GM20431 (cell line): Measurements from ENCODE around the gene UNC79.

Experiments used
- in situ Hi-C: fragments of 300-500 bp; cut with MseI, MboI; formaldehyde crosslinking; loops from one replicate; pipeline ENCODE4 v1.15.0; 2020; ENCODE audit warnings: low sequenced_read_pairs; ENCODE audit not compliant: unreplicated experiment

UNC79 gene

GRCh38 chr14:93742761-93743160 is 312.0 kb downstream of the UNC79 start:
- in situ Hi-C loops = no loop called here

- in situ Hi-C loops = no loop called here
Observed at GRCh38 chr14:93743270-93744060, 312.7 kb downstream of the UNC79 start.

GRCh38 chr14:93744176-93744575 is 313.4 kb downstream of the UNC79 start:
- in situ Hi-C loops = no loop called here

GRCh38 chr14:93744876-93745275 is 314.1 kb downstream of the UNC79 start:
- in situ Hi-C loops = no loop called here

GRCh38 chr14:93745603-93746273 is 315.0 kb downstream of the UNC79 start:
- in situ Hi-C loops = no loop called here

- in situ Hi-C loops = no loop called here
Observed at GRCh38 chr14:93747102-93747501, 316.4 kb downstream of the UNC79 start.

- in situ Hi-C loops = no loop called here
Observed at GRCh38 chr14:93747560-93747959, 316.8 kb downstream of the UNC79 start.

- in situ Hi-C loops = no loop called here
Observed at GRCh38 chr14:93748208-93749075, 317.7 kb downstream of the UNC79 start.

GRCh38 chr14:93749076-93749420 is 318.3 kb downstream of the UNC79 start:
- in situ Hi-C loops = no loop called here

- in situ Hi-C loops = no loop called here
Observed at GRCh38 chr14:93751946-93752655, 321.4 kb downstream of the UNC79 start.

- in situ Hi-C loops = no loop called here
Observed at GRCh38 chr14:93752980-93753561, 322.3 kb downstream of the UNC79 start.

GRCh38 chr14:93753647-93754046 is 322.9 kb downstream of the UNC79 start:
- in situ Hi-C loops = no loop called here

GRCh38 chr14:93757206-93757605 is 326.5 kb downstream of the UNC79 start:
- in situ Hi-C loops = no loop called here
